CD8-positive, alpha-beta memory T cell (primary cell): Measurements from ENCODE around the gene PYGO1. TPM values are rescaled to one million over a fixed set of nuclear protein-coding genes. Genes with fewer than 3 reads are reported as not detected.
"Not testable (repeated sequence)": the region's sequence is repeated elsewhere in the genome, so short reads cannot be mapped to it uniquely, and the experiment has no call there.

Experiments used
- CTCF ChIA-PET: fragments of 350-600 bp; sonication (Branson Sonifier 250); formaldehyde crosslinking; loops from one replicate; lab custom pipeline; 2021; ENCODE audit warnings: antibody characterized with exemption; lab: Charles Lee
- POLR2A ChIA-PET: fragments of 350-600 bp; sonication (Branson Sonifier 250); formaldehyde crosslinking; loops from one replicate; lab custom pipeline; 2021; ENCODE audit warnings: antibody characterized with exemption; lab: Charles Lee
- DNase-seq, 5 donors: peaks; one replicate each; pipeline versions ENCODE4 v3.0.0 to v3.0.0-alpha.2; 2020 to 2022; ENCODE audit warnings: mixed read lengths in 1 of 5
- H3K27ac ChIP-seq: one replicate; pipeline ENCODE4 v1.7.0; 2013; ENCODE audit warnings: low read depth, mild to moderate bottlenecking, low read length, moderate library complexity
- H3K27me3 ChIP-seq: 2 replicates; pipeline ENCODE4 v1.7.0; 2013; ENCODE audit warnings: low read length, mild to moderate bottlenecking; ENCODE audit not compliant: insufficient read depth, poor library complexity, severe bottlenecking
- H3K36me3 ChIP-seq: 2 replicates; pipeline ENCODE4 v1.7.0; 2013; ENCODE audit warnings: mild to moderate bottlenecking, low read length, moderate library complexity; ENCODE audit not compliant: insufficient read depth
- H3K4me1 ChIP-seq: 2 replicates; pipeline ENCODE4 v1.7.0; 2013; ENCODE audit warnings: mild to moderate bottlenecking, low read length, moderate library complexity; ENCODE audit not compliant: insufficient read depth
- H3K4me3 ChIP-seq: 2 replicates; pipeline ENCODE4 v1.7.0; 2013; ENCODE audit warnings: mild to moderate bottlenecking, low read length
- H3K9me3 ChIP-seq: 2 replicates; pipeline ENCODE4 v1.7.0; 2013; ENCODE audit warnings: mild to moderate bottlenecking, low read length
- H3K27ac Mint-ChIP-seq, 8 donors: one replicate each; pipeline ENCODE4 v1.8.0; 2020 to 2021; ENCODE audit warnings: mixed read lengths in 8 of 8, mild to moderate bottlenecking in 6 of 8, inconsistent platforms in 3 of 8, moderate library complexity in 3 of 8
- H3K27me3 Mint-ChIP-seq, 2 donors: one replicate each; pipeline ENCODE4 v1.8.0; 2020 to 2021; ENCODE audit warnings: mixed read lengths in 2 of 2, mild to moderate bottlenecking in 1 of 2, moderate library complexity in 1 of 2
- H3K36me3 Mint-ChIP-seq, 3 donors: one replicate each; pipeline ENCODE4 v1.8.0; 2020 to 2021; ENCODE audit warnings: mixed read lengths in 3 of 3, inconsistent platforms in 1 of 3, mild to moderate bottlenecking in 1 of 3
- H3K4me1 Mint-ChIP-seq, 3 donors: one replicate each; pipeline ENCODE4 v1.8.0; 2020 to 2021; ENCODE audit warnings: mixed read lengths in 3 of 3, inconsistent platforms in 1 of 3, mild to moderate bottlenecking in 1 of 3
- H3K4me3 Mint-ChIP-seq, 7 donors: one replicate each; pipeline ENCODE4 v1.8.0; 2020 to 2021; ENCODE audit warnings: mixed read lengths in 7 of 7, mild to moderate bottlenecking in 6 of 7, moderate library complexity in 4 of 7, inconsistent platforms in 2 of 7
- H3K9me3 Mint-ChIP-seq, 5 donors: one replicate each; pipeline ENCODE4 v1.8.0; 2020 to 2022; ENCODE audit warnings: mixed read lengths in 5 of 5, mild to moderate bottlenecking in 3 of 5, moderate library complexity in 2 of 5, inconsistent platforms in 1 of 5
- polyA plus RNA-seq: library from polyadenylated mRNA; unstranded; fragments of 300-500 nt; fragmentation: Illumina TruSeq; gene quantifications from one replicate; pipeline ENCODE4 v1.2.3, GENCODE V29; 2021
- total RNA-seq, 2 experiments: library from RNA; stranded (reverse); gene quantifications; one replicate each; pipeline ENCODE4 v1.2.3, GENCODE V29; 2021

PYGO1 gene
- total and polyA plus RNA-seq, 3 experiments from 2014 or later: 0.07 TPM; not detected in 2

- Histone ChIP-seq H3K4me1 (no peaks in the 10 kb centered on the region), H3K36me3 (no peaks in the 10 kb centered on the region), H3K27me3 (no peaks in the 10 kb centered on the region), H3K27ac (no peak overlapping the region), H3K9me3 (no peaks in the 10 kb centered on the region), H3K4me3 (no peak overlapping the region)
- no peaks in the 10 kb centered on the region for H3K4me1 Mint-ChIP-seq
- ChIA-PET CTCF (no interaction called here), POLR2A (no interaction called here)
- DNase-seq: no peak
- H3K9me3 Mint-ChIP-seq: no peaks in the 10 kb centered on the region
- H3K27ac Mint-ChIP-seq: no peak overlapping the region
- H3K4me3 Mint-ChIP-seq: no peak overlapping the region
- H3K27me3 Mint-ChIP-seq: peaks cover 1 to 20% of the 10 kb centered on the region in 2 donors
- no peaks in the 10 kb centered on the region for H3K36me3 Mint-ChIP-seq
These were observed 72.7 kb downstream of the PYGO1 start for GRCh38 chr15:55515491-55515890.

GRCh38 chr15:55514414-55514850, 73.7 kb downstream of the PYGO1 start:
- no peak for DNase-seq
- ChIA-PET CTCF (no interaction called here), POLR2A (no interaction called here)
- Histone ChIP-seq H3K27ac (no peak overlapping the region), H3K9me3 (no peaks in the 10 kb centered on the region), H3K4me1 (no peaks in the 10 kb centered on the region), H3K4me3 (no peak overlapping the region), H3K36me3 (no peaks in the 10 kb centered on the region), H3K27me3 (no peaks in the 10 kb centered on the region)
- H3K27ac Mint-ChIP-seq: no peak overlapping the region
- peaks cover 1 to 20% of the 10 kb centered on the region in 2 donors for H3K27me3 Mint-ChIP-seq
- no peaks in the 10 kb centered on the region for H3K4me1 Mint-ChIP-seq
- no peaks in the 10 kb centered on the region for H3K36me3 Mint-ChIP-seq
- no peak overlapping the region for H3K4me3 Mint-ChIP-seq
- H3K9me3 Mint-ChIP-seq: no peaks in the 10 kb centered on the region

- DNase-seq, H3K4me3 ChIP-seq, CTCF ChIA-PET, H3K27me3 ChIP-seq, H3K4me1 ChIP-seq, H3K9me3 ChIP-seq, H3K36me3 ChIP-seq, H3K27ac Mint-ChIP-seq, H3K9me3 Mint-ChIP-seq, H3K27ac ChIP-seq, H3K4me1 Mint-ChIP-seq, H3K4me3 Mint-ChIP-seq, H3K36me3 Mint-ChIP-seq, POLR2A ChIA-PET: not testable (repeated sequence)
- peaks cover 1 to 20% of the 10 kb centered on the region in 2 donors for H3K27me3 Mint-ChIP-seq
These were observed 74.3 kb downstream of the PYGO1 start for GRCh38 chr15:55513621-55514413.

GRCh38 chr15:55513152-55513551, 75.0 kb downstream of the PYGO1 start:
- Histone ChIP-seq H3K27me3 (no peaks in the 10 kb centered on the region), H3K27ac (no peak overlapping the region), H3K4me1 (no peaks in the 10 kb centered on the region), H3K36me3 (no peaks in the 10 kb centered on the region), H3K9me3 (no peaks in the 10 kb centered on the region), H3K4me3 (no peak overlapping the region)
- H3K4me3 Mint-ChIP-seq: no peak overlapping the region
- peaks cover 1 to 18% of the 10 kb centered on the region in 2 donors for H3K27me3 Mint-ChIP-seq
- H3K9me3 Mint-ChIP-seq: no peaks in the 10 kb centered on the region
- no peaks in the 10 kb centered on the region for H3K4me1 Mint-ChIP-seq
- H3K36me3 Mint-ChIP-seq: no peaks in the 10 kb centered on the region
- DNase-seq: no peak
- CTCF ChIA-PET: no interaction called here
- POLR2A ChIA-PET: no interaction called here
- H3K27ac Mint-ChIP-seq: no peak overlapping the region

GRCh38 chr15:55507567-55507966, 80.6 kb downstream of the PYGO1 start:
- no peaks in the 10 kb centered on the region for H3K9me3 ChIP-seq
- H3K27ac ChIP-seq: no peak overlapping the region
- H3K4me3 Mint-ChIP-seq: no peak overlapping the region
- H3K4me3 ChIP-seq: no peak overlapping the region
- no peaks in the 10 kb centered on the region for H3K4me1 ChIP-seq
- ChIA-PET CTCF (no interaction called here), POLR2A (no interaction called here)
- no peak overlapping the region for H3K27ac Mint-ChIP-seq
- peaks cover 0 to 4% (median 0%) of the 10 kb centered on the region in 5 donors for H3K9me3 Mint-ChIP-seq
- no peak for DNase-seq
- no peaks in the 10 kb centered on the region for H3K27me3 ChIP-seq
- H3K27me3 Mint-ChIP-seq: peaks cover 16 to 21% of the 10 kb centered on the region in 2 donors
- H3K36me3 Mint-ChIP-seq: no peaks in the 10 kb centered on the region
- no peaks in the 10 kb centered on the region for H3K36me3 ChIP-seq
- H3K4me1 Mint-ChIP-seq: no peaks in the 10 kb centered on the region

GRCh38 chr15:55505407-55505806, 82.7 kb downstream of the PYGO1 start:
- peaks cover 16 to 24% of the 10 kb centered on the region in 2 donors for H3K27me3 Mint-ChIP-seq
- H3K27me3 ChIP-seq, H3K4me3 Mint-ChIP-seq, H3K4me3 ChIP-seq, DNase-seq, H3K27ac ChIP-seq, H3K36me3 Mint-ChIP-seq, H3K27ac Mint-ChIP-seq, POLR2A ChIA-PET, H3K9me3 ChIP-seq, H3K4me1 Mint-ChIP-seq, H3K36me3 ChIP-seq, H3K4me1 ChIP-seq, H3K9me3 Mint-ChIP-seq, CTCF ChIA-PET: not testable (repeated sequence)

GRCh38 chr15:55499151-55499550, 89.0 kb downstream of the PYGO1 start:
- no peaks in the 10 kb centered on the region for H3K9me3 ChIP-seq
- H3K4me1 ChIP-seq: no peaks in the 10 kb centered on the region
- Mint-ChIP-seq H3K4me1 (peaks cover 7 to 13% (median 9%) of the 10 kb centered on the region in 3 donors), H3K9me3 (peaks cover 0 to 4% (median 0%) of the 10 kb centered on the region in 5 donors), H3K27me3 (peaks cover 12 to 20% of the 10 kb centered on the region in 2 donors), H3K27ac (peak overlapping the region in 3 of 8 donors; percentile 23 to 88 (median 69)), H3K4me3 (peak overlapping the region; percentile 86 to 93 (median 89)), H3K36me3 (peaks cover 0 to 1% (median 0%) of the 10 kb centered on the region in 3 donors)
- CTCF ChIA-PET: no interaction called here
- H3K36me3 ChIP-seq: no peaks in the 10 kb centered on the region
- POLR2A ChIA-PET: no interaction called here
- no peak for DNase-seq
- H3K27me3 ChIP-seq: no peaks in the 10 kb centered on the region
- no peak overlapping the region for H3K27ac ChIP-seq
- no peak overlapping the region for H3K4me3 ChIP-seq

GRCh38 chr15:55498109-55498938, 89.8 kb downstream of the PYGO1 start:
- H3K27ac ChIP-seq, H3K36me3 ChIP-seq, H3K36me3 Mint-ChIP-seq, H3K9me3 Mint-ChIP-seq, H3K4me1 ChIP-seq, H3K9me3 ChIP-seq, CTCF ChIA-PET, H3K27me3 ChIP-seq: not testable (repeated sequence)
- H3K27me3 Mint-ChIP-seq: peaks cover 6 to 14% of the 10 kb centered on the region in 2 donors
- H3K4me3 Mint-ChIP-seq: peak overlapping the region; percentile 86 to 93 (median 89)
- peak; percentile 41 to 82 (median 70) for DNase-seq
- H3K4me3 ChIP-seq: peak overlapping the region; percentile 65
- POLR2A ChIA-PET: interaction anchor here (0.6 kb wide), 1 partner anchor 78 kb away, joined by 3 read pairs; no protein-coding TSS in a partner anchor
- peaks cover 7 to 13% (median 9%) of the 10 kb centered on the region in 3 donors for H3K4me1 Mint-ChIP-seq
- H3K27ac Mint-ChIP-seq: peak overlapping the region; percentile 66 to 91 (median 83)
